ENCODE data around the gene CTPS1.

CTPS1 gene

DNA sequence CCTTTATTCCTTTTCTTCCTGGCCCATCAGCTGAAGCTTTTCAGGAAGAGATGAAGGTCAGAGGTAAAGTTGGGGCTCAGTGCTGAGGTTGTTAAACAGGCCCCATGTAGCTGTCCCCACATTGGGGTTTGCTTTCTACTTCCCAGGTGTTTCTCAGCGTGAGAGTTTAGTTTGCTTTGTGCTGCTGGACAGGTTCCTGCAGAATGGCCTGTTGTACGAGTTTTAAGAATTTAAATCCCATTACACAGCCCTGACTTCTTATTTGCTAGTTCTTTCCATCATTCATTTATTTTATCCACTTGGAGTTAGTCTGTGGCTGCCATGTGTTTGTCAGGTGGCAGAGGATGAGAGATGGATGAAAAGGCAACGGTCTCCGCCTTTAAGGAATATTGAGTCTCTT lies 19.2 kb downstream of the CTPS1 start:
- no peak for DNase-seq (ENCODE audit: low spot score)

DNA sequence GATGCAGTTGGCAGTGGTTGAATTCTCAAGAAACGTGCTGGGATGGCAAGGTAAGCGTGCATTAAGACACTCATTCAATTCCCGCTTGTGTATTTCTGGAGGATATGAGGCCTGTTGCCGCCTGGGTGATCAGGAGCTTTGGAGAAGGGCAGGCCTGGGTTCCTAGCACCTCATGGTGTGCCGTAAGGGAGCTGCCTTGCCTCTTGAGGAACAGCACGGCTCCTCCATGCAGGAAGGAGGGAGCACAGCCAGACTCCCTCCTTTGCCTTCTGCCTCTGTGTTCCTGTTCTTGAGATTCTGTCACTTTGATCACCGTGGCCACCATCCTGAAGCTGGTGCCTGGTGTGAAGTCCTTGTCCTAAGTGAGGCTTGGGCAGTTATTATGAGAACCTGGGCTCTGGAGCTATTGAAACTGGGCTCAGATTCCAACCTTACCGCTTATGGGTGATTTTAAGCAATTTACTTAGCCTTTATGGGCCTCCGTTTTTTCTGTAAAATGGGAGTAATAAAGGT lies 23.7 kb downstream of the CTPS1 start:
- no peak for DNase-seq (ENCODE audit: low spot score)

DNA sequence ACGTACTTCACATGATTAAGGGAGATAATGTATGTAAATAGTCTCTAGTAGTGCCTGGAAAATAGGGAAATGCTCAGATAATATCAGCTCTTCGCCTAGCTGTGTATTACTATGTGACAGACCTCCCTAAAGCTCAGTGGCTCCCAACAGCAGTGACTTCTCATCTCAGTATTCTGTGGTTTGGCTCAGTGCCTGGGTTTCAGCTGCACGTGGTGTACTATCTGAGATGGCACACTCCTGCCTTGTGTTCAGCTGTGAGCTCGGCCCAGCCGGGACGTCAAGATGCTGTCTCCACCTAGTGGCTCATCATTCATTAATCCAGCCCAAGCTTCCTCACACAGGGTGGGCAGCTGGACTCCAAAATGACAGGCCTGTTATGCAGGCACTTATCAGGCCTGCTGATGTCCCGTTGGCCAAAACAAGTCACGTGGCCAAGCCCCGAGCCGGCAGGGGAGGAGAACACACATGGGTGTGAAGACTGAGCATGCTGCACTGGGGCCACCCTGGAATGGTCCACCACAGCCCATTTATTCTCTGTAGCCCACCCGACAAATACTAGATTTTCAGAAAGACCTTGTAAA lies 24.2 kb downstream of the CTPS1 start:
- peak; percentile 84 for DNase-seq (ENCODE audit: low spot score)

DNA sequence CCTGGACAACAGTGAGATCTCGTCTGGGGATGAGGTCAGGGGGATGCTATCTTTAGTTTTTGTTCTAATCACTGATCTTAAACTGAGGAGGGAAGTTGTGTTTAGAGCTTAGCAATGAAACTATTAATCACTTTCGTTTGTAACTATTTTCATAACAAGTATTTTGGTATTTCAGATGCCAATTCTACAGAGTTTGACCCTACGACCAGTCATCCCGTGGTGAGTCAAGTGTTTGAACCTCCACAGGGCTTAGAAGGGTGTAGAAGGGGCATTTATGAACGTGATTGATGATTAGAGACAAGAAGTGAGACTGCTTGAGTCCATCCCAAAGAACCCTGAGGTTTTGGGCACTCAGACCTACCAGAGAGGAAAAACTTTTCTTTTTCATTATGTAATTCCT lies 26.4 kb downstream of the CTPS1 start:
- no peak for DNase-seq (ENCODE audit: low spot score)

DNA sequence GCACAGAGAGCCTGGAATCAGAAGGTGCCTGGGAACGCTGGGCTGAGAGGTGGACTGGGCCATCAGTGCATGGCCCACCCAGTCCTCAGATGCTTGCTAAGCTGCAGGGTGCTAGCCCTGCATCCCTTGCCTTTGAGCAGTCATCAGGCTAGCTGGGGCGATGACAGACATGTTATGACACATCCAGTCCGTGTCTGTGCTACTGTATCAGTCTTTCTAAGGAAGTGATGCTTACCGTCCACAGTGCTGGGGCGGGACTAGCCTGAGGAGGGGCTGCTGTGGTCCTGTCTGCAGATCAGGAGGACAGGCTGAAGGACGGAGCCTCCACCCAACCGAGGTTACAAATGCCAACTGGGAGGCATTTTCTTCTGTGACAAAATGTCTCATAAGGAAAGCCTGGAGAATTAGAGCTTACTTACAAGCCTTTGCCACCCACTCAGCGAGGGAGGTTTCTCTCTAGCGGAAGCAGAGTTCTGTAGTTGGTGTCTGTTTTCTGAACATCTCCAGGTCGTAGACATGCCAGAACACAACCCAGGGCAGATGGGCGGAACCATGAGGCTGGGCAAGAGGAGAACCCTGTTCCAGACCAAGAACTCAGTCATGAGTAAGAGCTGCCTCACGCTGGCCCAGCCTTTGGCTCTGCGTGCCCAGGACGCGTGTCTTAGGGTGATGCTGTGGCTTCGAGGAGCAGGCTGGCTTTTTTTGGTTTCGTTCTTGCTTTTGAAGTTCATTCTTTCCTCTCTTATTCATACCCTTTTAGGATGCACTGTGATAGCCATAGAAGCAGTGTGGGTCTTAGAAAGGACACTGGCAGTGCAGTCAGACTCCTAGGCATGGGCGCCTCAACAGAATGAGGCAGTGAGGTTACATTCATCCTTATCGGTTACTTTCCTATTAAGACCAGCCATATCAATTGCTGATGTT lies 27.7 kb downstream of the CTPS1 start:
- no peak for DNase-seq (ENCODE audit: low spot score)

DNA sequence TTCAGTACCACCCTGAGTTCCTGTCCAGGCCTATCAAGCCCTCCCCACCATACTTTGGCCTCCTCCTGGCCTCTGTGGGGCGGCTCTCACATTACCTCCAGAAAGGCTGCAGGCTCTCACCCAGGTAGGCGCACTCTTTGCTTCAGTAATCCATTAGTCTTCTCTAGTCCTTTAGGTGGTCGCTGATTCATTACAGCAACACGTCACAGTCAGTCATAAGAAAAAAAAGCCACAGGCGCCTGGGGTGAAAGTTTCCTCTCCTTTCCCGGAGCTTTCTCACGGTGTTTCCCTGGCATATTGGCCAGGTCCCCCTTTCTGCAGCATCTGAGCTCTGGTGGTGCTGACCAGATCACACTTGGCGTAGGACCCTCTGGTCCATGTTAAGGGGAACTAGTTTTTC lies 30.0 kb downstream of the CTPS1 start:
- no peak for DNase-seq (ENCODE audit: low spot score)

DNA sequence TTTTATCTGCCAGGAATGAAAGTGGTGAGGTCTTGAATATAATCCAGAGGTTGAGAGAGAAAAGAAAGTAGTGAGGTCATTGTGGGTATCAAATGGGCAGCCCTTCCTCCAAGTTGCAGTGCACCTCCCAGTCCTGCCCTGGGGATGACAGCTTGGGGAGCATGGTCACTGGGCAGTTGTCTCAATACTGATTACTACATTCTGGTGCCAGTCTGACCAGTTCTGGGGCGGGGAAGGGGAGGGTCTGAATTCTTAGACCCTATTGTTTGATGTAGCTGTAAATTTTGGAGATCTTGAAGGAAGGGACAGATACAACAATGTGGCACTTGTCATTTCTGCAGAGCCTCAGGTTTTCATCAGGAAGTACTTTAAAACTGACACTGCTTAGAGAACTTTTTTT lies 30.8 kb downstream of the CTPS1 start:
- no peak for DNase-seq (ENCODE audit: low spot score)

DNA sequence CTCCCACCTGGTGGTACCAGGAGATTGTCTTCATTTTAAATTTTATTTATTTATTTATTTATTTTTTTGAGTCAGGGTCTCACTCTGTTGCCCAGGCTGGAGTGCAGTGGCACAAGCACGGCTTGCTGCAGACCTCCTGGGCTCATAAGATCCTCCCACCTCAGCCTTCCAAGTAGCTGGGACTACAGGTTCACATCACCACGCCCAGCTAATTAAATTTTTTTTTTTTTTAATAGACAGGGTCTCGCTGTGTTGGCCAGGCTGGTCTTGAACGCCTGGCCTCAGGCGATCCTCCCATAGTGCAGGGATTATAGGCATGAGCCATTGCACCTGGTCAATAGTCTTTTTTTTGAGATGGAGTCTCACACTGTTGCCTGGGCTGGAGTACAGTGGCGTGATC lies 33.5 kb downstream of the CTPS1 start:
- no peak for DNase-seq (ENCODE audit: low spot score)

DNA sequence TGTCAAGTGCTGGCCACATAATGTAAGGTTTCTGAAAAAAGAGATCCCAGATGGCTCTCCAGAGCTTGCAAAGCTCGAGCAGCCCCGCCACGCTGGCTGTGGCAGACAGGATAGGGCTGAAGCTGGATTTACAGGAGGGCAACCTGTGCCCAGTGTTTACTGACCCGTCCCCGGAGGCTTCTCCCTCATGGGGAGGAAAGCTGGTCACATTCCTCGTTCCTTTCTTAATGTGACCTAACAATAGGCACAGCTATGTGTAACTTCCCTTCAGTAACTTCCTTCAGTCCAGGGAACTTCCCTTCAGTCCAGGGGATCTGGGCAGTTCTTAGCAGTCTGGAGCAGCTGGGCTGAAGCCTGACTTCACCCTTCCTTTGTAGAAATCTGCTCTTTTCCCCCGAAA lies 34.3 kb downstream of the CTPS1 start:
- DNase-seq (ENCODE audit: low spot score): no peak

DNA sequence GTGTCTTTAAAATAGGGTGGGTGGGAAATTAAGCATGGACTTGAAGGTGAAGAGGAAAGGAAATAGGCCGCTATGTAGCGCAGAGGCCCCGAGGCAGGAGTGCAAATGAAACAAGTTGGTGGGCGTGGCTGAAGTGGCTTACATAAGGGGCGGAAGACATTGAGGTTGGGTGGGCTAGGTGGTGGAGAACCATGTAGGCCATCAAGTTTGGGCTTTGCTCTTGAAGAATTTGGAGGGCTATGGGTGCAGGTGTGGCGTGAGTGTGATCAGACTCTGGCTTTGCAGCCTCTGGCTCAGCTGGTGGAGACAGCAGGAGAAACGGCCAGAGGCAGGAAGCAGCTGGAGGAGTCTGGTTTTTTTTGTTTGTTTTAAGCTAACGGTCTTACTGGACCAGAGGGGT lies 35.4 kb downstream of the CTPS1 start:
- no peak for DNase-seq (ENCODE audit: low spot score)

DNA sequence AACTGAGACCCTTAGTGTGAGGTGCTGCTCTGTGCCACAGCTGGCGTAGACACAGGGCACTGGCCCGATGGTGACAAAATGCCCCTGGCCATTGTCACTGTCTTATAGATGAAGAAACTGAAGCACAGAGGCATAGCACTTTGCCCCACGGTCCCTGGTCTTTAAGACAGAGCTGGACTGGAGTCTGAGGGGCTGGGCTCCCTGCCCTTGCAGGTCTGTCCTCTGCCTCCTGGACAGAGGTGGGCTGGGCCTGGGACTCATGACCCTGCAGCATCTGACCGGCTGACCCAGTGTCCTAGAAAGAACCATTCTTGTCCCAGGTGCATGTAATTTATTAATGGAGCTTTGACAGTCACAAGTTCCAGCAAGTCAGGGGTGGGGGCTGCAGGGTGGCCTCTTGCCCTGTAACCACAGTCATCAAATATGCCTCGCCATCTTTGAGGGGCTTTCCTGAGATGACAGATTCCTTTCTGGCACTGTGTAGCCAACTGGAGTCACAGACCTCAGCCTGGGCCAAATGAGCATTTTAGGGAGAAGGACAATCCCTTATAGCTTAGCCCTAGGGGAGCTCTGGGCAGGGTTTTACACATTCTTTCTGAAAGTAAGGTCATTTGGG lies 35.9 kb downstream of the CTPS1 start:
- no peak for DNase-seq (ENCODE audit: low spot score)

DNA sequence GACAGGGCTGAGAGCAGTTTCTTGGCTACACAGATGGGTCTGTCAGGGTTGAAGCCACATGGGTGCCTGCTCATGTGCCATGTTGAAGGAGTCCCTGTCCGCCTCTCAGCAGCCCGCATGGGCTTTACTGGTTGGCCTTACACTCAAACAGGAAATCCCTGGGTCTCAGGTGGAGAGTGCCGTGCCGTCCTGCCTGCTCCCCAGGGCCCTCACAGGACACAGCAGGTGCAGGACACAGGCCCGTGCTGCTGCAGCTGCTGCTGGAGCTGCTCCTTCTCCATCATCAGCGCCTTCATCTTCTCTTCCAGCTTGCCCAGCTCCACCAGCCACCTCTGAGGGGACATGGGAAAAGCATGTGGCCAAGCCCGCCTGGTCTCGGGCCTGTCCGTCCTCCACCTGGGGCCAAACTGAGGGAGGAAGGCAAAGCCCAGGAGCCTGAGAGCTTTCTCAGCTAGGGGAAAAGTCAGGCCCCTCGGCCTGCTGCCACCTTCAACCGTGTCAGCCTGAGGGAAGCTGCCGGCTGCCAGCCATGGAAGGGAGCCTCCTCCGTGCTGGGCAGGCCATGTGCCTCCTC lies 36.5 kb downstream of the CTPS1 start:
- no peak for DNase-seq (ENCODE audit: low spot score)

DNA sequence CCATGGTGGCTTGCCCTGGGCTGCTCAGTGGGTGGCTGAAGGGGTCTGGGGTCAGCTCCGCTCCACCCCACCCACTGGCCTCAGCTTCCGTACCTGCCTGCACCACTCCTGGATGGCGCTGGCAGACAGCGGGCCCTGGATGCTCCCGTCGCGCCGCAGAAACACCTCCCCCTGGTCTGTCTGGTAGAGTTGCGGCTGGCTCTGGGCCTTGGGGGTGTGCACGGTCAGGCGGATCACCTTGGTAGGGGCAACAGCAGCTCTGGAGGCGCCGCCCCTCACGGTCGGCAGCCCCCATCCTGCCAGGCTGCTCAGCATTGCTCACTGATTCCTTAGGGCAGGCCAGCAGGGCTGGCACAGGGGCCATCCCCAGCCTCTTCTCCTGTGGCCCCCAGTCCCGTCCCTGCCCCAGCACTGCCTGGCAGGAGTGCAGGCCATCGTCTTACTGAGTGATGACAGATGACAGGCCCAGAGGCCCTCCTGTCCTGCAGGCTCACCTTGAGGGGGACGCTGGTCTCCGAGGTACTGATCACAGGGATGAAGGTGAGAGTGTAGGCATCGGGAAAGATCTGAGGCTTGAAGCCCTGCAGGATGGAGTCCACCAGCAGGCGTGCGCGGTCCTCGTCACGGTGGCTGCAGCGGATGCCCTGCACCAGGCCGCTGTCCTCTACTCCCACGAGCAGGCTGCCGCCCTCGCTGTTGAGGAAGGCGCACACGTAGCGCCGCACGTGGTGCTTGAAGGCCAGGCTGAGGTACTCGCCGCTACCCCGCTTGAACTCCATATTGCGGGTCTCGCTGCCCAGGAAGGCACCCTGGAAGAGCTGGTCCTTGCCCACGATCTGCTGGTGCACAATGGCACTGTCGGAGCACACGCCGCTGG lies 37.9 kb downstream of the CTPS1 start:
- DNase-seq (ENCODE audit: low spot score): no peak

DNA sequence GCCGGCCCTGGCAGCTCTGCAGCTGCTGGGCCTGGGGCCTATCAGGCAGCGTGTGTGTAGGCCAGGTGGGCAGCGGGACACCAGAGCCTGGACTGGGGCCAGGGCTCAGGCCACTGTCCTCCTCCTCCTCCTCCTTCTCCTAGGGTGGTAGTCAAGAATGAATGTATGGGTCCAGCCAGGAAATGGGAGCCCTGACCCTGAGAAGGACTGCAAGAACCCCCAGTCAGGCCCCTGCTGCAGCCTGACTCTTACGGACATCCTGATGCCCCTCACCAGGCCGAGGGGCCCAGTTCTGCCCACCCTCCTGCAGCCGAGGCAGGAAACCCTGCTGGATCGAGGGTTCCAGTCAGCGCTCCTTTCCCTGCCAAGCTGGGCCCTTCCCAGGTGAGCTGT lies 38.5 kb downstream of the CTPS1 start:
- DNase-seq (ENCODE audit: low spot score): no peak

DNA sequence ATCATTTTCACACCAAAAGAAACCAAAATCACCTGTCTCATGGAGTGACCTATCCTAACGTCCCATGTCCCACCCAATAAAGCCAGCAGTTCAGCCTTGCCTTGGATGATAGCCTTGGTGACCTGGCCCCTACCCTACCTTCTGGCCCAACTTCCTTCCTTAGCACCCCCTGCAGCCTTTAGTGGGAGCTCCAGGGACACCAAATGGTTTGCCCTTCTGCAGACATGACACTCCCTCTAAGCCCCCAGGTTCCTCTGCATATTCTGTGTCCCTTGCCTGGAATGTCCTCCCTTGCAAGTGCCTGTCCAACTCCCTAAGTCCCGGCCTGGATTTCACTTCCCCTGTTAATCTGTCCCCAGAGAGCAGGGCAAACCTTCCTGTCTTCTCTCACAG lies 39.9 kb downstream of the CTPS1 start:
- DNase-seq (ENCODE audit: low spot score): no peak

DNA sequence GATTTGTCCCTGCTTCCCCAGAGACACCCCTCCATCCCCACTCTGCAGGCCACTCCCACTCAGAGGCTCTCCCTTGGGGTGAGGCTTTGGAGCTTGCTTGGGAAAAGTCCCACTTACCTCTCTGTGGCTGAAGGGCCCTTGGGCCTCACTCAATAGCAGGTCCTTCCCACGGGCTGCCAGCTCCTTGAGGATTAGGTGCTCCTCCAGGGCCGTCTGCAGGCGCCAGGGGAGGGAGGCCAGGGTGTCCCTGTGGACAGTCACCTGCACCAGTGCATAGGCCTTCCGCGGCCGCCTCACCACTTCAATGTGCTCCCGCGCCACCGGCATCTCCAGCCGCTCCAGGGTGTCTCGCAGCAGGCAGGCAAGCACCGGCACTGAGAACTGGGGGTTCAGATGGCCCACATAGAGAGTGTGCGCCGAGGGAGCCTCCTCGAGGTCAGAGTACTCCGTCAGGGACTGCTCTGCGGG lies 40.6 kb downstream of the CTPS1 start:
- DNase-seq (ENCODE audit: low spot score): no peak

DNA sequence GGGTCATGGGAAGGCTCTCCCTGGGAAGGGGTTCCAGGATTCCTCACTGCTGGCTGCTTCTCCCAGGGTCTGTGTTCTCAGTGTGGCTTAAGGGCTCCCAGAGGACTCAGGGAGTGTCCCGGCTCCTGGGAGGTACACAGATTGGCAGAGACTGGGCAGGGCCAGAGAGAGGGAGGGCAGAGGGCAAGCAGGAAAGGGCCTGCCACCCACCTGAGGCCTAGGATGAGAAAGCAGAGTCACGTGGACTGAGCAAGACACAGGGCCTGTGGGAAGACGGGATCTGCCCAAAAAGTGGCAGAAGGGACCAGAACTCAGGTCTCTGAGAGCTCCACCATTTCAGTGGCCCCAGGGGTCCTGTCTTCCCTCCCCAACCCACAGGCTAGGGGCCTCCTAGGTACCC lies 41.2 kb downstream of the CTPS1 start:
- no peak for DNase-seq (ENCODE audit: low spot score)

DNA sequence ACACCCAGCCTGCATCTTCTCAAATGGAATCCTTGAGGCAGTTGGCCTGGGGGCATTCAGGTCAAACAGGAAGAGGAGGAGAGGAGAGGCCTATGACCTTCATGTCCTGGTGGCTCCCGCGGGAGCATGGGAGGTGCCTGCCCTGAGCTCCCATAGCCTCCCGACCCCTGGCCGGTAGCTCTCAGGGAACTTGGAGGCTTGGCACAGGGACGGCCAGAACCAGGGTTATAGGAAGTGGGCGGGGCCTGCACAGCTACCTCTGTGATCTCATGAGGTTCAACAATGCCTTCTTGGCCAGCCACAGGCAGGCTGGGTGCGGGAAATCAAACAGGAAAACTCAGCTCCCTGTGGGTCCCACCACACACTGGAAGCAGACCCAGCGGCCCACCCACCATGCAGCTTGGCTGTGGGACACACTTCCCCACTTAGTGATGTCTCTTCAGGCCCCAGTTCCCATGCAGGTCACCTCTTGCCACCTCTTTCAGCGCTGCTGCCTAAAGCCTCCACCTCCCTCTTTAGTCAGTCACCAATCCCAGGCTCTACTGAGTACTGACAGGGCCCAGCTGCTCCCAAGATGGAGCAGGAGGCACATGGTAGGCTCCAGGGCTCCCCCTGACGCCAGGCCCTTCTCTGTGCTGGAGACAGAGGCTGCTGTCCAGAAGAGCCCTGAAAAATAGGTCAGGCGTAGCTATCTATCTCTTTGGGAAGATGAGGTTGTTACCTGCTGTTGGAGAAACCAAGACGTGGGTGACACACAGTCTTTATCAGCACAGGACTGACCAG lies 42.2 kb downstream of the CTPS1 start, which contains the start of gene SLFNL1:
SLFNL1 (minus strand) TSS at position 200 of the 783 bp plus-strand sequence. CDS start 1,065 bp downstream, outside the sequence.
- no peak for DNase-seq (ENCODE audit: low spot score)

DNA sequence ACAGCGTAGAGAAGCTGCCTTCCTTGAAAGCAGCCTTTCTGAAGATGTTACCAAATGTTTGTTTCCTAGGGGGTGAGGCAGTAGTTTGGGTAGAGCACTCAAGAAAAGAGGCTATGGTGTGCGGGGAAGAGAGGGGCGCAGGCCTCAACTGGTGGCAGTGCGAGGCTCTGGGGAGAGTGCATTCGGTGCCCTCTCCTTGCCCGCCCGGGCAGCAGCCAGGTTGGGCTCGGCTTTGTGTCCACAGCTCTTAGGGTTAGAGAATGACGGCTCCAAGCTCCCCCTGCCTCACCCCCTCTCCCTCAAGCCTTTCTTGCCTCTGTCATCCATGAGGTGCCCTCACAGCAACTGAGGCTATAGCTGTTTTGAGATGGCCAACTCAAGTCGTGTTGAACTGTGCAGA lies 42.9 kb downstream of the CTPS1 start:
- no peak for DNase-seq (ENCODE audit: low spot score)

DNA sequence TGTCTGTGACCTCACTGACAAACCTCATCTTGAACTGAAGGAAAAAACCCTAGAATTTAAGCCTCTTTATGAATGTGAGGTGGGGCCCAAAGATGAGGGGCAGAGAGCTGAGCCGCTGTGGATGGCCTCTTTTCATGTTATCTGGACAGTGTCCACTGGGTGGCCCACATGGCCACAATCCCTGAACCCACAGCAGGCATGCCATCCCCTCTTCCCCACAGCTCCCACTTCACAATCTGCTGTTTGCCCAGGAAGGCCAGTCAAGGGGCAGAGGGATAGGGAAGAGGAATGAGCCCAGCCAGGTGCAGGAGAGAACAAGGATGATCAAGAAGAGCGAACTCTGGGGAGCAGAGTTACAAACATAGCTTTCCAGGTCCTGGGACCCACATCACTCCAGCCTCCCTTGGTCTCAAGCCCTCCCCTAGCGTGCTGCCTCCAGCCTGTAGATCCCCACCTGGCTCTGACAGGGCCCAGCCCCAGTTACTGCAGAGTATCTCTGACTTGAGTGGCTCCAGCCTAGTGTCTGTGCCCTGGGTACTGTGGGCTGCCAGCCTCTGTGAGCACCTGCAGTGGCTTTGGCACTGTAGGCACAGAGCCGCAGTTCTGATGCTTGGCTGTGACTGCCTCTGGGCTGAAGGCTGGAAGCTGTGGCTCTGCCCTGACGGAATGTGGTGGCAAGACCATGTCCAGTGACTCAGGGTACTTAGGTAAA lies 43.9 kb downstream of the CTPS1 start:
- no peak for DNase-seq (ENCODE audit: low spot score)
